Colon (tissue), 2 donors: ENCODE measurements around the gene HOXB3.
"Not testable (repeated sequence)": the region's sequence is repeated elsewhere in the genome, so short reads cannot be mapped to it uniquely, and the experiment has no call there.

ENCODE experiments used
- FAIRE-seq: peaks from 2 replicates; lab custom pipeline; 2012; peaks lifted over from hg19 to GRCh38; lab: Jason Lieb, UNC
- donor health status: control.
- donor health status: control.

The HOXB3 gene

DNA sequence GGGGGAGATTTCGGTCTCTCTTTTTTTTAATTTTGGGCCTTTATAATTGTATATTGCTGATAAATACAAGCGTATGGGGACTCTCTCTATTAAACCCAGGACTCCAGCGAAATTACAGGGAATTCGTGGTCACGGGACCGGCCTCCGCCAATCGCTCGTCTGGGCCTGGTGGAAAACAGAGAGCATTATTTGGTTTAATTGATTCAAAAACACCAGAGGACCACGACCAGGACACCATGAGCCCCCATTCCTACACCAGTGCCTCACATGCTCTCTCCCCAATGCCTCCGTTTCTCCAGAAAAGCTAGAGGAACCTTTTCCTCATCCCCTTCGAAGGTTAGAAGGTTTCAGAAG lies 45.0 kb downstream of the HOXB3 start, which contains the start of gene HOXB2:
TSS of gene HOXB2 (minus strand) at position 88 of the 354 bp plus-strand sequence. CDS start 198 bp downstream, outside the sequence.
- FAIRE-seq = no peak

DNA sequence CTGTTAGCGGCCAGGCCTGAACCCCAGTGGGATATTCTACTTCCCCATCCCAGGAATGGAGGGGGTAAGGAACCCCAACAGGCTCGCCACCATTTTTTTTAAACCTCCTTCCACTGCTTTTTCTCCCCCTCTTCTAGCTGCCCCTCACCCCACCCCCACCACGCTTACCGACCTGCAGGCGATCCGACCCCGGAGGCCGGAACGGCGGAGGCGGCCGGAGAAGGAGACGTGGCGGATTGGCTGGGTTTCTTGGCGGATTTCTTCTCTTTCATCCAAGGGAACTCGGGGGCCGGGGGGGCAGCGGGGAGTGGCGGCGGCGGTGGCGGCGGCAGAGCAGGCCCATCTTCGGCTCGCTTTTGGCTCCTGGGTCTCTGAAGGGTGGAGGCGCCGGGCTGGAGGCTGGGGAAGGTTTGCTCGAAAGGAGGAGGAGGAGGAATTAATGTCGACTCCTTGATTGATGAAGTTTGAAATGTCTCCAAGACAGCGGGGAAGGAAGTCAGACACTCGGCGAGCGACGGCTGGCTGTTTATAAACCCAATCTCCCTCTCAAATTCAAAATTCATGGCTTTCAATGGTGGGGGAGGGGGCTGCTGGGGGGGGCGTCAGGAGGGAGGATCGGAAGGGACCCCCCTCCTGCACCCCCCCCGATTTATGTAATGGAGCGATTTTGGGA lies 45.6 kb downstream of the HOXB3 start:
- FAIRE-seq = no peak

DNA sequence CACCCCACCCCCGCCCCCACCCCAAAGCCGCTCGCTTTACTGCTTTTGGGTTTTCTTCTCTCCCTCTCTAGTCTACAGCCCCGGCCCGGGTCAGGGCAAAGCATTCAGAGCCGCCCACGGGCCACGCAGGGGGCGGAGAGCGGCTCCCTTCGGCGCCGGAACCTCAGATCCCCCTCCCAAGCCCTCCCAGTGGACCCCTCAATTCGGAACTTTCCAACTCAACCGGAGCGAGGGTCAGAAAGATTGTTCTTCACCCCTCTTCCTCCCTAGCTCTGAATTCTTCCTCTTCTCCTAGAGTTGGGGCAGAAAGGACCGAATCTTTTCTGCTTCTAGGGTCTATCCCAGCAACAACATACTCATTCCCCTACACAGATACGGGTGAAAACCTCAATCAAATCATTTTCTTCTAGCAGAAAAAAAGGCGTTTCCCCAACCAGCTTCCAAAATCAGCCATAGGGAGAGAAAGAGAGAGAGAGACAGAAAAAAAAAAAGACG lies 46.1 kb downstream of the HOXB3 start:
- FAIRE-seq = no peak

DNA sequence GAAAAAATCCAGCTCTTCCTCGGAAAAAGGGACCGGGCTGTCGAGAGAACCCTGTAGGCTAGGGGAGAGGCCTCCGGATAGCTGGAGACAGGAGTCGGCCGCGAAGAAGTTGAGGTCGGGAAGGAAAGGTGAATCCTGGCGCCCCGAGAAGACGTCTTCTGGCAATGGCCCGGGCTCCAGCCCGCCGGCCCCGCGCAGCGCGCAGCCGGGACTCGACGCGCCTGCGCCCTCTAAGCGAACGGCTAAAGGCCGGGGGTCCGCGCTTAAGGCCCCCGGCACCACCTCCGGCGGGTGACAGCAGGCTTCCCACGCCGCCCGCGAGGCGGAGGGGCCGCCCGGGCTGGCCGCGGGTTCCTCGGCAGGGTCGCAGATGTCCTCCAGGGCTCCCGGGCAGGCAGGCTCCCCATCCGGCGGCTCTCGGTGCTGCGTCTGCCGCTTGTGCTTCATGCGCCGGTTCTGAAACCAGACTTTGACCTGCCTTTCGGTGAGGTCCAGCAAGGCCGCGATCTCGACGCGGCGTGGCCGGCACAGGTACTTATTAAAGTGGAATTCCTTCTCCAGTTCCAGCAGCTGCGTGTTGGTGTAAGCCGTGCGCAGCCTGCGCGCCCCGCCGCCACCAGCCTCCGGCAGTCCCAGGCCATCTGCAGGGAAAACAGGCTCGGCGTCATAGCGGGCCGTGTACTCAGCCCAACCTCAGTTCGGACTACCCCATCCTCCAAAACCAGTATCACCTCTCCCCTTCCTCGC lies 46.8 kb downstream of the HOXB3 start:
- no peak for FAIRE-seq

DNA sequence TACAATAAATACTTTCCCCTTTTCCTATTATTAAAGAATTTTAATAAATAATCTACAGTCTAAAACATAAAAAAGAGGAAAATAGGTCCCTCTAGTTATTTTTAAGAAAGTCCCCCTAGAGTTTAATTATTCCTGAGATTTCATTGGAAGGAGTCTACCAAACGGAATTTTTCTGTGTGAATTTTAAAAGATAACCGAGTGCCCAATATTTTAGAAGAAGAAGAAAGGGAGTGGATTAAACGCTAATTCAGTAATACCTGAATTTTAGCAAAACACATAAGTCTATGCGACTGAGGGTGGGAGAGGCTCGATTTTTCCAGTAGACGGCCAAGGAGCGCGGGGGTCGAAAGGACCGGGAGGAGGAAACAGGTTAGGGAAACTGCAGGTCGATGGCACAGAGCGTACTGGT lies 47.3 kb downstream of the HOXB3 start:
- no peak for FAIRE-seq

DNA sequence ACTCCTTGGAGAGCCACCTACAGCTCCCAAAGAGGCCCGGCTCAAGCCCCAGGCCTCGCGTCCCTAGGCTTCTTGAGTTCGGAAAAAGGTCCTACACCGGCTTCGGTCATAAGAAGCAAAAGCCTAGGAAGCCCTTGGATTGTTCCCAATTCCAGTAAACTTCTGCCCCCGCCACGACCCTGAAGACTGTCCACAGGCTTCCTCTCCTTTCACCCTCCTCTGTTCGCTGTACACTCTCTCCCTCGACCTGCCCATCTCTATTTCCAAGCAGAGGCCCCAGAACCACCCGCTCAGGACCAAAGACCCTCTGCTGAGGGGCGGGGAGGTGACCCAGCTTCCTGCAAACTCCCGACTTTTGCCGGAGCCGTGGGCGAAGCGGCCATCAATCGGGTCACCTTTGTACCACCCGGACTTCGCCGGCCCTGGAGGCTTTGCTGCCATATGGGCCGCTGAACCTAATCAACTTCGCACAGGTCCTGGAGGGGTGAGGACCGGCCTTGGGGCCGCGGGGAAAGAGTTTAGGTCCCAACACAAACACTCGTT lies 47.9 kb downstream of the HOXB3 start:
- FAIRE-seq = no peak

DNA sequence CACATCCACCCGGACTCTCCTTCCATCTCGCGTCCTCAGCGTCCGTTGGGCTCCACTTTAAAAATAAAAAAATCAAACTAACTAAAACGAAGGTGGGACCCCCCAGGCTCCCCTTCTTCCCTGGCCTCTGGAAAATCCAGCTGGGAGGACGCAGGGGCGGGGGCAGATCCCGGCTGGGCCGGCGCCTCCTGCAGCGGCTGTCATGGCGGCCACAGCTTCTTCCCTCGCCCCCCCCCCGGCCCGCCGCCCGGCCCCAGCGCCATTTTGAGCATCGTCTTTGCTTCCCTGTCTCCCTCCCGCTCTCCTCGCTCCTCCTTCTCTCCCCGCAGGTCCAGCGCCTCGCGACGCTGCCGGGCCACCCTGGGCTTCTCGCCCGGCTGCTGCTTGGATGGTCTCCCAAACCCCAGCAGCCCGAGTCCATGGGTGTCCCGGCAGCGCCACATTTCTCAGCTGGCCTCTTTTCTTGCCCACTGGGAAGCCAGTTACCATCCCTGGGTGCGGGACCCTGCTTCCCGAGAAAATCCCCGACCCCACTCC lies 48.4 kb downstream of the HOXB3 start:
- FAIRE-seq = no peak

DNA sequence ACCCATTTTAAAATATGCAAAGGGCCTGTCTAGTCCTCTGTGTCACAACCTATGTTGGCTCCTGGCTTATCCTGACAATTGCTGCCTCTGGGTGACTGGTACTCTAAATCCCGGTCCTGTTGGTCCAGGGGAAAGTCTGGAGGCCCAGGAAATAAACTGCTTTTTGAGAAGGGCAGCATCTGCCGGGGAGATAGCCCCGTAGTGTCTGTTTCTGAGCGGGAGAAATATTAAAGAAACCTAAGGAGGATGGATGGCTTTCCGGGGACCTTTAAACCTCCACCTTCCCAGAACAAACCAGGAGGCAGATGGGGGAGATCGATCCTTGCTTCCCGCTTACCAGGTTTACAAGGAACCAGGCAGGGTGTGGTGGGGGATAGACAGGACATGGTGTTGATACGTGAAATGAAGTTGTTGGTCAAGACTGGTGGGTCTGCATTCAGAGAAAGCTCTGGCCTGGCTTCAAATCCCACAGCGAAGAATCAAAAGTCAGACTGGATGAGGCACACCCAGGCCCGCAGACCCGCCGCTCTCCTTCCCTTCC lies 48.9 kb downstream of the HOXB3 start:
- no peak for FAIRE-seq

DNA sequence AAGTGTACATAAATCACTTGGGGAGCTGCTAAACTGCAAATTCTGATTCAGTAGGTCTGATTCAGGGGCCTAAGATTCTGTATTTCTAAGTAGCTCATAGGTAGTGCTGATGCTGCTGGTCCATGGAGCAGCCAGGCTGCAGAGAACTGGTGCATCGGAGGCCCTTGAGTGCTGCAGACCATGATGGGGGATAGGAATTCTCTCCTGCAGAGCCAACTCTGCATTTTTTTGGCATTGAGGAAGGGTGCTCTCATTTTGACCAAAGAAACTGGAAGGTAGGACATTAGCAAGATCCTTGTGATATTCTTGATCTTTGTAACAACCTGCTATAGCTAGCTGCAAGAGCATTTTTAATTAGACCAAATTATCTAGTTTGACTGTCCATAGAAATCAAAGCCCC lies 49.8 kb downstream of the HOXB3 start:
- FAIRE-seq = no peak

DNA sequence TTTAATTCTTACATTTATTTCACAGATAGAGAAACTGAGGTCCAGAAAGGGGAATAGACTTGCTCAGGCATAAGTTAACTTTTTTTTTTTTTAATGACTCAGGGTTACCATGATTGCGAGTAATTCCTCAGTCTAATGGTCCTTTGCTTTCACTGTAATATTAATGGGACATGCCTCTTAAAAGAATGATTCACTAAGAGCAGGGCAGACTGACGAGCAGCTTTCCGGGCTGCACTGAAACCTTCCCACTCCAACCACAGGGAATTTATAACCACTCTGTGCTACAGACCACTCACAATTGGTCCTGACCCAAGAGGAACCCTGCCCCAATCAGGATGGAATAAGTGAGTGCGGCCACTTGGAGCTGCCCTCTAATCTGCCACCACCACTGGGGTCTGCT lies 50.9 kb downstream of the HOXB3 start:
- no peak for FAIRE-seq

DNA sequence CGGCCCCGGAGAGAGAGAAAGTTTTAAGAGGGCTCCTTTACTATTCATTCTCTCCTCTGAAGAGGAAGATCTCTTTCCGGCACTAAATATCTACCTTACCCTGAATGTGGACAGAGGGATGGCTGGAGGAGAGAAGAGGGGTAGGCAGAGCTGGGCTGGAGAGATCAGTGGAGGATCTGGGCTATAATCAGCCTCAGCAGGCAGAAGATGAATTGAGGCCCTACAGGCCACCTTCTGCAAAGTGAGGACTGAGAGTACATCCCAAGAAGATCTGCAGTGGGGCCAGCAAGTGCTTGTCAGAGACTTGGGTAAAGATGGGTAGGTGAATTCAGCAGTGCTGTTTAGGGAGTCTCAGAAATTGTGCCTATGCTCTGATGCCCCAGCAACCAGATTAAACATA lies 52.7 kb downstream of the HOXB3 start:
- no peak for FAIRE-seq

DNA sequence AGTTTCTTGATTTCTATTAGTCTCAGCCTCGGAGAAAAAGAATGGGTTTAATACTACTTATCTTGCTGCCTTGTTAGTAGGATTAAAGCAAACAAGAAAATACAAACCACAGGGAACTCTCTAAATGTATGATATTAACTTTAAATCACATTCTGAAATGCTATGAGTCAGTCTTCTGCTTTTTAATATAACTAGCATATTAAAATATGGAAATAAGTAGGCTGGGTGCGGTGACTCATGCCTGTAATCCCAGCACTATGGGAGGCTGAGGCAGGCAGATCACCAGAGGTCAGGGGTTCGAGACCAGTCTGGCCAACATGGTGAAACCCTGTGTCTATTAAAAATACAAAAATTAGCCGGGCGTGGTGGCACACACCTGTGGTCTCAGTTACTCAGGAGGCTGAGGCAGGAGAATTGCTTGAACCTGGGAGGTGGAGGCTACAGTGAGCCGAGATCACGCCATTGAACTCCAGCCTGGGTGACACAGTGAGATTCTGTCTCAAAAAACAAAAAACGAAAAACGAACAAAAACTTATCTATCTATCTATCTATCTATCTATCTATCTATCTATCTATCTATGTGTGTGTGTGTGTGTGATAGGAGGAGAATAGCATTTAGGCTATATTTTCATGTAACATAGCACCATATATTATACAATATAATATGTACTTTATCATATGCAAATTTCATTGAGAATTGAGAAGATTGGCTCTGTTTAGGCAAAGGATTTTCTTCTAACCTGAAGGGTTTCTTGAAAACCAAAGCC lies 54.1 kb downstream of the HOXB3 start:
- not testable (repeated sequence) for FAIRE-seq

DNA sequence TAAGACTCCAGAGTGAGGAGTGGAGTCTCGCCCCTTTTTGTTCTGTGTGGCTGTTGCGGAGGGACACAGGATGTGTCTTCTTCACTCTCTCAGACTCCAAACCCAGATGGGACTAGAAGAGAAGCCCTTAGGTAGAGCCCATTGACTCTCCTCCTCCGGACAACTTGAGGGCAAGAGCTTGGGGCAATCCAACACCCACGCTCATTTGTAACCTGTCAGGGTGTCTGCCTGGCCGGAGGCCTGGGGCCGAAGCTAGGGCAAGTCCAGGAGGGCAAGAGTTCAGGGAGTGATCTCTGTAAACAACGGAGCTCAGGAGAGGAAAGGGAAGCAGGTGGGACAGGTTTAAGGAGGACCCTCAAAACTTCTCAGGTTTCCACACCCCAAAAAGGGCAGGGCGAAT lies 57.8 kb downstream of the HOXB3 start:
- no peak for FAIRE-seq

DNA sequence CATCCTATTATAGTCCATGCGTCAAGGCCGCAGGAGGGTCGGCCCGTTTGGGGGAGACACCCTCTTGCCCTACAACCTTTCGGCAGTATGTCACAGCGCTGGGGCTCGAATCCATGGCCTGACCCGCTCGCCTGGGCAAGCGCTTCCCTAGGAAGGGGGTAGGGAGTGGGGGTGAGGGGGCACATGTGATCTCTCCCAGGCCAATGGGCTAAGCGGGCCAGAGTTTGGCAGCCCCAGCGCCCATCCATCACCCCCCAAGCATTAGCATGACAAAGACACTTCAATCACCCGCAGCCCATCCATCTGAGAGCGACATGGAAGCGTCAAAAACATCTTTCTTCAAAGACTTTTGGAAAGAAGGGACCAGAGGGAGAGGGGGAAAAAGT lies 59.2 kb downstream of the HOXB3 start, which contains the start of gene HOXB1:
TSS of gene HOXB1 (minus strand) at position 125 of the 386 bp plus-strand sequence. CDS start at position 18, 107 bp downstream.
- FAIRE-seq = no peak

DNA sequence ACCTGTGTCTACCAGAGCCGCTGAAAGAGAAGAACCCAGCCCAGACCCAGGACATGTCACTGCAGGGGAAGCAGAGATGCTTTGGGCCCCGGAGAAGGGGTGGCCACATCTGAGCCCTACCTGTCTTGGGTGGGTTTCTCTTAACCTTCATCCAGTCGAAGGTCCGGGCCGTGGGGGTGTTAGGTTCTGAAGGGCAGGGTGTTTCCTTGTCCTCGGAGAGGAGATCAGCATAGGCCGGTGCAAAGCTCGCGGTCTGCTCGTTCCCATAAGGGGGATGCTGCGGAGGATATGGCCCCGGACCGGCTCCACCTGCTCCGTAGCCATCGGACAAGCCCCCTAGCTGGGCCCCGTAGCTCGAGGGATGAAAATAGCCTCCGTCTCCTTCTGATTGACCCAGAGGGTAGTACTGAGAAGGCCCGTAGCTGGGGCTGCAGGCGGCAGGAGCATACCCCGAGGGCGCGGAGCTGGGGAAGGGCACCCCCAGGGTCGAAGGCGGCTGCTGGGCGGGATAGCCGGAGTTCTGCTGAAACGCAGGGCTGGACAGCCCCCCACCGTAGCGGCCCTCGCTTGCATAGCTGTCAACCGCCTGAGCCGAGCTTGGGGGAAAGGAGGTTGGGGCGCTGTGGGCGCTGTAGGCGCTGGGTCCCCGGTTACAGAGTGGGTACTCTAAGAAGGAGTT lies 59.7 kb downstream of the HOXB3 start:
- no peak for FAIRE-seq

DNA sequence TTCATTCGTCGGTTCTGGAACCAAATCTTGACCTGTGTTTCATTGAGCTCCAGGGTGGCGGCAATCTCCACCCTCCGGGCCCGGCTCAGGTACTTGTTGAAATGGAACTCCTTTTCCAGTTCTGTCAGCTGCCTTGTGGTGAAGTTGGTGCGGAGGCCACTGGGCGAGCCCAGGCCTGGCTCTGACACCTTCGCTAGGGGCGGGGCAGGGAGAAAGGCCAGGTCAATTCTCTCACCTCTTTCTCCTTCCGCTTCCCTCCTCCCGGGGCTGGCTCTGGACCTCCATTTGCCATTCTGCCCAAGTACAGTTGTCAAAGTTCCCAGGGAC lies 60.4 kb downstream of the HOXB3 start:
- no peak for FAIRE-seq

DNA sequence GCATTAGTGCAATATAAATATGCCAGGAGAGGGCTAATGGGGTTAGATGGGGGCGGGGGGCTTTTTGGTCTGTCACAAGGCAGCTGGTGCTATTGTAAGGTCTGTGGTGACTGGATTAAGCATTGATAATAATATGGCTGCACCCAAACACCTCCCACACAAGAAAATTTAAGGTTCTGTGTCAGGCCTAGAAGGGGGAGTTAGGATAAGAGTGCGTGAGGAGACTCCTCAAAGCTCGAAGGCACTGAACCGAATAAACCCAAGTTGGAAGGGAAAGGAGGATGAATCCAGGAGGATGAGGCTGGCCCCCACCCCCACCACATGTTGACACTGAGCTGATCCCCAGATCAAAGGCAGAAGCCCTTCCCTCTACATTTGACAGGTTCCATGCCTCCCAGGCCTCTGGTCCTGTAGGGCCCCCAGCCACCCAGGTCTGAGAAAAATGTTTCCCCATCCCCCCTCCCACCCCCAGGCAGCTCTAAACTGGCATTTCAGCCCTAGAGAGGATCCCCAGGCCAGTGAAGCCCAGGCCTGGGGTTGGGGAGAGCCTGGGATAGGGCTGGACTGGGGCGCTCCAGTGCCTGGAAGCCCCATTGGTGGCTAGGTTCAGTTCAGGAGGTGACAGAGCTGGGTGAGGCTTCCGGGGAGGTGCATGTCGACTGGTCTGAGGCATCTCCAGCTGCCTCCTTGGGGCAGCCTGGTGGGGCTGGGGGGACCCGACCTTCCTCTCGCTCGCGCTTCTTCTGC lies 60.9 kb downstream of the HOXB3 start:
- FAIRE-seq = no peak

DNA sequence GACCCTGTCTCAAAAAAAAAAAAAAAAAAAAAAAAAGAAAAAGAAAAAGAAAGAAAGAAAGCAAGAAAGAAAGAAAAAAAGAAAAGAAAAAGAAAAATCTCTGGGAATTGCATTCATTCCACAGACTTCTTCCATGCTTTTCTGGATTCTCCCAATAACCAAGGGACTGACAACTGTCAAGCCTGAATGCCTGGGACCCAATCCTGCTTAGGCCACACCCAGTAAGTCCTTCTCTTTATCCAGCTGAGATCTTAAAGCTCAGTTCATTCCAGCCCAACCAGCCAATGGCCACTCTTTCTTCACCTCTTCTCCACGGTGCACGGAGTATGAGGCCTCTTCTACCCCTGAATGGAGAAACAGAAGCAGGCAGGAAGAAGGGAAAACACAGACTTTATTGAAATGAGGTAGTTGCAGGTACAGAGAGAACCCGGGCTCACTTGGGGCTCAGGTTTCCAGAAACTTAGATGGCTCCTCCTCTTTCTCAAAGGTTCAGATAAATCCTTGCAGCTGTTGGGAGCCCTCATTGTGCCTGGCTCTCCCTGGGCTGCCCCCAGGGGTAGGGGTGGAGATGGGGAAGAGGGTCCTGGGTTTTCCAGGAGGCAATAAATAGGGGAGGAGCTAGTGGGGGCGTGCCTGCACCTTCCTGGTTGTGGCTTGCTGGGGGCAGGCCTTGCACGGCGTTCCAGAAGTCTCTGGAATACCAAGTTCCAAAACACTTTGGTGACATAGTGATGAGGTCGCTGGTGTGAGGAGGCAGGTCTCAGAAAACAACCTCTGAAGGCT lies 61.7 kb downstream of the HOXB3 start:
- FAIRE-seq = no peak

DNA sequence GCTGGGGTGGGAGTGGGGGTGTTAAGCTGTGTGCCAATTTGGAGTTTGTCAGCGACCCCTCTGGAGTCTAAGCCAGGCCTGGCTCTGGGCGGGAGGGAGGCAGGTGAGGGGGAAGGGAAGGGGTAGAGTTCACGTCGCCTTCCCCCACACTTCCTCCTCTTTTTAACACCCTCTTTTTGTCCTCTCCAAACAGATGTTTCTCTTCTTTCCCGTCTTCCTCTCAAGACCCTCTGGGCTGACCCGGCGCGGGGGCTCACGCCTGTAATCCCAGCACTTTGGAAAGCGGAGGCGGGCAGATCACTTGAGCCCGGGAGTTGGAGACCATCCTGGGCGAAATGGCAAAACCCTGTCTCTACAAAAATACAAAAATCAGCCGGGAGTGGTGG lies 62.5 kb downstream of the HOXB3 start:
- FAIRE-seq = no peak
